MCF 10A (cell line): ENCODE data around the gene EVC2. TPM values are rescaled to one million over a fixed set of nuclear protein-coding genes. Genes with fewer than 3 reads are reported as not detected.

Experiments
- BruUV-seq: library from RNA; stranded (reverse); fragments of 400-500 nt; replicated peaks from 2 replicates; lab custom pipeline; 2021; lab: Mats Ljungman, UMichigan
- CTCF ChIA-PET: fragments of 300-600 bp; sonication (Branson Sonifier 250); formaldehyde crosslinking; extraction: SDS; loops from one replicate; lab custom pipeline; 2021; ENCODE audit warnings: antibody characterized with exemption, inconsistent platforms; lab: Yijun Ruan, JAX
- POLR2A ChIA-PET: fragments of 300-600, 350-650 bp; sonication (Branson Sonifier 250); formaldehyde crosslinking; extraction: SDS; loops from one replicate; lab custom pipeline; 2020; ENCODE audit warnings: antibody characterized with exemption, inconsistent platforms; lab: Yijun Ruan, JAX
- DNase-seq: peaks from one replicate; pipeline ENCODE4 v3.0.0-alpha.2; 2018; ENCODE audit not compliant: unreplicated experiment
- H3K27ac Mint-ChIP-seq: one replicate; pipeline ENCODE4 v1.8.0; 2022; ENCODE audit warnings: mild to moderate bottlenecking, low read depth, mixed read lengths; ENCODE audit not compliant: unreplicated experiment
- H3K27me3 Mint-ChIP-seq: one replicate; pipeline ENCODE4 v1.8.0; 2022; ENCODE audit warnings: mixed read lengths; ENCODE audit not compliant: insufficient read depth, unreplicated experiment
- H3K36me3 Mint-ChIP-seq: one replicate; pipeline ENCODE4 v1.8.0; 2022; ENCODE audit warnings: mild to moderate bottlenecking, moderate library complexity, mixed read lengths; ENCODE audit not compliant: insufficient read depth, unreplicated experiment
- H3K4me1 Mint-ChIP-seq: one replicate; pipeline ENCODE4 v1.8.0; 2022; ENCODE audit warnings: mixed read lengths; ENCODE audit not compliant: insufficient read depth, unreplicated experiment
- H3K4me3 Mint-ChIP-seq: one replicate; pipeline ENCODE4 v1.8.0; 2022; ENCODE audit warnings: mild to moderate bottlenecking, moderate library complexity, mixed read lengths; ENCODE audit not compliant: unreplicated experiment
- H3K9me3 Mint-ChIP-seq: one replicate; pipeline ENCODE4 v1.8.0; 2022; ENCODE audit warnings: mixed read lengths; ENCODE audit not compliant: unreplicated experiment
- intact Hi-C: fragments of 100-400 bp; cut with micrococcal nuclease; formaldehyde crosslinking; loops from 2 replicates; pipeline ENCODE4 v1.14.1; 2022
- total RNA-seq: library from RNA; stranded (reverse); gene quantifications from 2 replicates; pipeline ENCODE4 v1.2.3, GENCODE V29; 2022
- TF ChIP-seq, protein P1 (sequence below): fragments of 200-600 bp; IDR thresholded peaks from one replicate; pipeline ENCODE4 v1.8.0; 2022; ENCODE audit warnings: antibody characterized with exemption, mild to moderate bottlenecking; ENCODE audit not compliant: unreplicated experiment

EVC2 gene
- total RNA-seq, 1 experiment from 2014 or later, result 5.5 TPM

DNA sequence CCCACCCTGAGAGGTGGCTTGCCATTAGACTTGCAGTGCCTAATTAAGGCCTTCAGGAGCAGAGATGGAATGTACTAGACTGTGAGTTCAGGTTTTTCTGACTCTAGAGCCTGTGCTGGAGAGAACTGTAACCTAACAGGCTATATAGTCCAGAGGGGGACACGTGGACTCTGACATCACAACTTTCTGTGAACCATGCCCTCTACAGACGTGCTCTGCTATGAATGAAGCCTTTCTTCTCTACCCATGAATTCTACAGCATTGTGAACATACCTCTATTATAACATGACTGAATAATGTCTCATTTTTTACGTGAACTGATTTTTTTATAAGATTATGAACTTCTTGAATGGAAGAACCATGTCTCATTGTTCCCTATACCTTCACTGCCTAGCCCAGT, 68.8 kb downstream of the EVC2 start:
- BruUV-seq, result no TSS peak
- Mint-ChIP-seq H3K27me3 (no peaks in the 10 kb centered on the region), H3K27ac (no peak overlapping the region), H3K36me3 (peaks cover 13% of the 10 kb centered on the region), H3K4me3 (no peak overlapping the region), H3K9me3 (peaks cover 13% of the 10 kb centered on the region), H3K4me1 (no peaks in the 10 kb centered on the region)
- intact Hi-C loops, result no loop called here
- ChIA-PET CTCF (interaction anchor here (0.7 kb wide), 1 partner anchor 239 kb away, joined by 3 read pairs; no protein-coding TSS in a partner anchor), POLR2A (no interaction called here)
- no peak for DNase-seq
- TF ChIP-seq, protein P1, sequence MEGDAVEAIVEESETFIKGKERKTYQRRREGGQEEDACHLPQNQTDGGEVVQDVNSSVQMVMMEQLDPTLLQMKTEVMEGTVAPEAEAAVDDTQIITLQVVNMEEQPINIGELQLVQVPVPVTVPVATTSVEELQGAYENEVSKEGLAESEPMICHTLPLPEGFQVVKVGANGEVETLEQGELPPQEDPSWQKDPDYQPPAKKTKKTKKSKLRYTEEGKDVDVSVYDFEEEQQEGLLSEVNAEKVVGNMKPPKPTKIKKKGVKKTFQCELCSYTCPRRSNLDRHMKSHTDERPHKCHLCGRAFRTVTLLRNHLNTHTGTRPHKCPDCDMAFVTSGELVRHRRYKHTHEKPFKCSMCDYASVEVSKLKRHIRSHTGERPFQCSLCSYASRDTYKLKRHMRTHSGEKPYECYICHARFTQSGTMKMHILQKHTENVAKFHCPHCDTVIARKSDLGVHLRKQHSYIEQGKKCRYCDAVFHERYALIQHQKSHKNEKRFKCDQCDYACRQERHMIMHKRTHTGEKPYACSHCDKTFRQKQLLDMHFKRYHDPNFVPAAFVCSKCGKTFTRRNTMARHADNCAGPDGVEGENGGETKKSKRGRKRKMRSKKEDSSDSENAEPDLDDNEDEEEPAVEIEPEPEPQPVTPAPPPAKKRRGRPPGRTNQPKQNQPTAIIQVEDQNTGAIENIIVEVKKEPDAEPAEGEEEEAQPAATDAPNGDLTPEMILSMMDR, result no peak

DNA sequence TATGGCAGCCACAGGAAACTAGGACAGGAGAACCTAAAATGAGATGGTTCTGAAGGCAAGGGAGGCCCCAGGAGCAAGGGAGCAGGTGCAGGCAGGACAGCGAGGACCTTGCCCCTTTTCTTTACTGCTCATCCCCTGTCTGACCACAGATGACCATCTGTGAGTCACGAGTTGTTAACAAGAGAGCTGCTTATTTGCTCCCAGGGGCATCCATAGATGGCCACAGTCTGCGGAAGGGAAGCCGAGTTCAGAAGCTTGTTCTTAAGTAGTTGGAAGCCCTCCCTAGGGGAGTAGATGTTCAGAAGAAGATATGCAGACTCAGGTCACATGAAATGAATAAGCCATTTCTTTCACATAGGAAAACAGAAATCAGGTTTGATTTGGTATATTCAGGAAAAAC, 69.4 kb downstream of the EVC2 start:
- H3K4me1 Mint-ChIP-seq, result no peaks in the 10 kb centered on the region
- no peak overlapping the region for H3K27ac Mint-ChIP-seq
- H3K9me3 Mint-ChIP-seq, result peaks cover 13% of the 10 kb centered on the region
- BruUV-seq, result no TSS peak
- no peaks in the 10 kb centered on the region for H3K27me3 Mint-ChIP-seq
- POLR2A ChIA-PET, result no interaction called here
- TF ChIP-seq, protein P1, result no peak
- no peak for DNase-seq
- H3K4me3 Mint-ChIP-seq, result no peak overlapping the region
- CTCF ChIA-PET, result interaction anchor here (0.7 kb wide), 1 partner anchor 239 kb away, joined by 3 read pairs; no protein-coding TSS in a partner anchor
- peaks cover 13% of the 10 kb centered on the region for H3K36me3 Mint-ChIP-seq
- intact Hi-C loops, result no loop called here

DNA sequence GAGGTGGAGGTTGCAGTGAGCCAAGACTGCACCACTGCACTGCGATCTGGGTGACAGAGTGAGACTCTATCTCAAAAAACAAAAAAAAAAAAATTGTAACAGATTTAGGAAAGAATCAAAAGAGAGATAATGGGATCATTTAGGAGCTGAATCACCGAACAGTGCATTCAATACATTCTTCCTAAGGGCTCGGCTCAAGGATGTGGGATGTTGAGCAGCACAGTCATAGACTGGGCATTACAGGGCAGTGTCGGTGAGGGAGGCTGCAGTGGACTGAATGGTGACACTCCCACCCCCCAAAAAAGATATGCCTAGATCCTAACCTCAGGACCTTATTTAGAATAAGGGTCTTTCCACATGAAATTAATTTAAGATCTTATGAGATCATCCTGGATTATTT, 70.0 kb downstream of the EVC2 start:
- CTCF ChIA-PET, result no interaction called here
- intact Hi-C loops, result no loop called here
- POLR2A ChIA-PET, result no interaction called here
- Mint-ChIP-seq H3K36me3 (peaks cover 13% of the 10 kb centered on the region), H3K27me3 (no peaks in the 10 kb centered on the region), H3K27ac (no peak overlapping the region), H3K4me1 (no peaks in the 10 kb centered on the region), H3K4me3 (no peak overlapping the region), H3K9me3 (peaks cover 13% of the 10 kb centered on the region)
- DNase-seq, result no peak
- no TSS peak for BruUV-seq
- TF ChIP-seq, protein P1, result no peak

DNA sequence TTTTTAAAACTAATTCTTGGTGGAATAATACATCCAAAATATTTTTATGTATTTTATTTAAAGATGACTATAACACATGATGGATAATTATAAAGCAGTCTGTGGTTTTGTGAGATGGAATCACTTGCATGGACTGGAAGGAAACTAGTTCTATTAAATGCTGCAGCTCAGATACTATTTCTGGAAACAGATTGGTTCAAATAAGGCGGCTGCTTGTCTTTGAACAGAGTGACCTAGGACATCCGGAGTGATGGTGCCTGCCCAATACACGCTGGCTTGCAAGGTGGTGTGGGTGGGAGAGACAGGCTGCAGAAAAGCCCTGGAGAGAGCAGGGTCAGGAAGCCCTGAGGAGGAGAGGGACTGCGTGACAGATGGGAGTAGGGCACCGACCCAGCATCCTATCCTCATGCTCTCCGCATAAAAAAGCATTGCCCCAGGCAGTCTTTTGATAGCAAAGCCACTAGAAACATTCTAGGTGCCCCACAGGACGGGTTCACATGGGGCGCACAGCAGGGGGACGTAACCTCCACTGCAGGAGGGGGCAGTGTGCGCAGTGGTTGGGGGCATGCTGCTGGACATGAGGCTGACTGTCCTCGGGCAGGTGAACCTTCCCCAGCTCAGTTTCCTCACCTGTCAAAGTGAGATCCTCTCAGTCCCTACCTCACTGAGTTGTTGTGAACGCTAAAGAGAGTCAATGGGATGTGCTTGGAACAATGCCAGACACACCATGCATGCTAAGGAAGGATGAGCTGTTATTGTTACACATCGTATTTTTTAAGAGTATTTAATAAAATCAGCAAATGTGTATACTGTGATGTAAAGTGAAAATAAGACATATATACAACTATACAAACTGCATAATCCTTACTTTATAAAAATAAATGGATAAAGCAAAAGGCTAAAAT, 71.3 kb downstream of the EVC2 start:
- H3K4me1 Mint-ChIP-seq, result no peaks in the 10 kb centered on the region
- no TSS peak for BruUV-seq
- peaks cover 13% of the 10 kb centered on the region for H3K36me3 Mint-ChIP-seq
- H3K27ac Mint-ChIP-seq, result no peak overlapping the region
- no peak overlapping the region for H3K4me3 Mint-ChIP-seq
- intact Hi-C loops, result no loop called here
- peaks cover 13% of the 10 kb centered on the region for H3K9me3 Mint-ChIP-seq
- CTCF ChIA-PET, result no interaction called here
- no peak for DNase-seq
- H3K27me3 Mint-ChIP-seq, result no peaks in the 10 kb centered on the region
- TF ChIP-seq, protein P1, result no peak
- POLR2A ChIA-PET, result no interaction called here
